Stimulated activated CD8-positive, alpha-beta memory T cell treated with anti-CD3 and anti-CD28 coated beads, Interleukin-2, amount 100 ng/mL, for 1 hour (primary cell): Measurements from ENCODE around the gene HOXC10.

Experiments
- DNase-seq, 2 donors: peaks; one replicate each; pipeline ENCODE4 v3.0.0-alpha.2; 2020; ENCODE audit warnings: low read depth in 2 of 2

The HOXC10 gene

GRCh38 chr12:53984901-53985691, at the start of gene HOXC10:
Gene HOXC10 (plus strand): TSS chr12:53985146. CDS start chr12:53985260, 114 bp downstream.
- DNase-seq = peak; percentile 29 to 65

DNA sequence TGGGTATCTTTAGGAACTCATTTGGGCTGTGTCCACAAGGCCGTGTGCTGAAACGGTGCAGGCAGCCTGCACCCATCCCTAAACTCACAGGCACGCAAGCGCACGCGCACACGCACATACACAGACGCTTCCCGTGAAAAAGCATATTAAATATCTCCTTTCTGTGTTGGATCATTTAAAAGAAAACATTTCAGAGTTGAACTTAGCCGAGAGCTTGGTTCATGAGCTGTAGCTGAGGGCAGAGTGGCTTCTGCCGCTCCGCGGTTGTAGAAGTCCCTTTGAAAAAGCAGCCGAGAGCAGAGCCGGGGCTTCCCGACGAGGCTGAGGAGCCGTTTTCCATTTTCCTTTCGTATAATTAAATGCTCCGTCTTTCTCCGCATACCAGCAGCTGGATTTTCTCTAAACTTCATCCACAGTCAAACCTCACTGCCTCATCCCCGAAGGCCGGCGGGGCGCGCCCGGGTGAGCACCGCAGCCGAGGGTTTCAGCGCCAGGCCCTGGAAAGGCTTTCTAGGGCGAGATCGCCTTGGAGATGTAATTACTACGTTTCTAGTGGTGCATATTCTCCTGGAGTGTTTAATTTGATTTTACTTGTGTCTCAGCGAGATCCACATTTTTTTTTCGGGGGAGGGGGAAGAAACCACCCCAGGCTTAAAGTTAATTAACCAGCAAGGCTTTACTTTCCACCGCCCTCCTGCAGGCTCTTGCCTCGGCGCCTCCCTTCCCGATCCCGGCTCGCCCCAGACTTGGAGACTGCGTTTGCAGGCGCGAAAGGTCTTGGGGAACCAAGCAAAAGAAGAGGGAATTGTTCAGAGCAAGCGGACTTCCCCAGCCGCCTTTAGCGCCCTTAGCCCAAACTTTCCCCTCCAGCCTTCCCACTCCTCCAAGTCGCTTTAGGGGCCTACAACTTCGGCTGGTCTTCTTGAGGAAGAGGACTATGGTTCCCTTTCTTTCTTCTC, 49.3 kb upstream of the HOXC10 start:
- DNase-seq = no peak

- DNase-seq = no peak
Measured at GRCh38 chr12:53937099-53937498, 47.8 kb upstream of the HOXC10 start.

GRCh38 chr12:53937596-53938325, 47.2 kb upstream of the HOXC10 start:
- no peak for DNase-seq

DNA sequence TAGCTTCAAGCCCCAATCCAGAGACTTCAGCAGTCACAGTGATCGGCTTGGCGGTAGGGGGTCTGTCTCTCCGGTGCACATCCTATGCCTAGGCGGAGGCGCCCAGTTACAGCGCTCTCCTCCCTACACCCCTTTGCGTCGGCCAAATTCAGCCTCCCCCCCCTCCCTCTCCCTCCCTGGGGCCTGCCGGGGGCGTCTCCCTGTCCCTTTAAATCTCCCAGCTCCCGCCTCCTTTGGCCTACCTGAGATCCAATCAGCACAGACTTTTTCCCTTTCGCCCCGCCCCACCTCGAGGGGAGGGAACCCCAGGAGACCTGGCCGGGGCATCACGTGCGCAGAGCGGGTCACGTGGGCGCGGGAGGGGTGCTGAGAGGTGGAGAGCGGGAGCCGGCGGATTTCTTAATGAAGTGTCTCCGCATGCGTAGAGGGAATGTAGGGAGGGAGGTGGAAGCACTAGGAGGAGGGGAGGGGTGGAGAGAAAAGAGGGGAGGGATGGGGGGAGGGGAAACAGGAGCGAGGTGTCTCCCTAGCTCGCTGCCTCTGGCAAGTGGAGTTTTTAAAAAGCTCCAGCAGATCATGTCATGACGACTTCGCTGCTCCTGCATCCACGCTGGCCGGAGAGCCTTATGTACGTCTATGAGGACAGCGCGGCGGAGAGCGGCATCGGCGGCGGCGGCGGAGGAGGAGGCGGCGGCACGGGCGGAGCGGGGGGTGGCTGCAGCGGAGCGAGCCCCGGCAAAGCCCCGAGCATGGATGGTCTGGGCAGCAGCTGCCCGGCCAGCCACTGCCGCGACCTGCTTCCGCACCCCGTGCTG, 46.4 kb upstream of the HOXC10 start, which contains the start of gene HOXC13:
TSS of gene HOXC13 (plus strand) at position 506 of the 815 bp plus-strand sequence. CDS start at position 582, 76 bp downstream.
- no peak for DNase-seq

GRCh38 chr12:53939141-53940108, 45.5 kb upstream of the HOXC10 start:
- no peak for DNase-seq

GRCh38 chr12:53940443-53941014, 44.4 kb upstream of the HOXC10 start:
- no peak for DNase-seq

DNA sequence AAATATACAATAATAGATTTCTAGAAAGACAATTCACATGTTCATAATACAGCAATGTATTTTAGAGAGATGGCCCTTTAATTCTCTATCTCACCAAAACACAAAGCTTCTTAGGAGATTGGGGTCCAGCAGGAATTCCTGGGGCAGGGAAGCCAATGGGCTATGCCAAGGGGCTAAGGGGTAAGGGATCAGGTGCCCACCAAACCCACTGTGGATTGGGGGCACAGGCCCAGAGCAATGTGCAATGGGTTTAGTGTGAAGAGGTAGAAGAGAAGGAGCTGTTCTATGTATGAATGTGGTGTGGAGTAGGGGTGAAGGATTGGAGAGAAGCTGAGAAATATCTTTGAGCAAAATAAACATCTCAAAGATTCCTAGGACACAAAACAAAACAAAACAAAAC, 43.8 kb upstream of the HOXC10 start:
- no peak for DNase-seq

DNA sequence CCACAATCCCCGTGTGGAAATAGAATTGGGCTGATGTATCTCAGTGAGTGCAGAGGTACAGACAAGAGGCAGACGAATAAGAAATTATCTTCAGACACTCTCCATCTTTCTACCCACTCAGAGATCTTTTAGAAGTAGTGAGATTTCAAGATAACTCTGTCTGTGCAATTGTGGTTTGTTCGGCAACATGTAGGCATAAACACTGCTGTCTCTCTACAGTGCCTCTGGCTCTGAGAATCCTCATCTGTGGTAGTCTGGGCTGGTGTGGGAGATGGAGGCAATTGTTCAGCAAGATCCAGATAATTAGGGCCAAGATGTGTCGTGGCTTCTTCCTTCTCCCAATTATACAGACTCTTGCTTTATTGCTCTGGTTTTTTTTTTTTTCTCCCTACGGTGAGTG, 43.2 kb upstream of the HOXC10 start:
- no peak for DNase-seq

DNA sequence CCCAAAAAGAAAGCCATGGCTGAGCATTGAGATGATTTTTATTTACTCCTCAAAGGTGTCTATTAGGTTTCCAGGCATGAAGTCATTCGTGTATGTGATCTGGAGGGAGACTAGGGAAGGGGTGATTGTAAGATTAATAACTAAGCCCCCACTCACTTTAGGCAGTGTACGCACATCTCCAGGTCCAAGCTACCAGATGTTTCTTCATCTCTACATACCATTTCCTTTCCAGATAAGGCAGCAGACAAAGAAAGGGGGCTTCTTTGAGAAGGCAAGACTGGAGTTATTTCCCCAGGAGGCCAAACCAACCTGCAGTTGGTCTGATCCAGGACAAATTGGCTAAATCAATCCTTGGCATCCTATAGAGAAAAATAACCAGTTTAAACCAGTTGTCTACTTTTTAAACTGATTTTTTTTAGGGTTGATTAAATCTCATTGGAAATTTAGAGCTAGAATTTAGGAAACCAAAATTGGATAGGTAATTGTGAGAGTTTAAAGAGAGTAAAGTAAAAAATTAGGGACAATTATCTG, 42.4 kb upstream of the HOXC10 start:
- DNase-seq = no peak

- no peak for DNase-seq
Measured at GRCh38 chr12:53944209-53944608, 40.7 kb upstream of the HOXC10 start.

DNA sequence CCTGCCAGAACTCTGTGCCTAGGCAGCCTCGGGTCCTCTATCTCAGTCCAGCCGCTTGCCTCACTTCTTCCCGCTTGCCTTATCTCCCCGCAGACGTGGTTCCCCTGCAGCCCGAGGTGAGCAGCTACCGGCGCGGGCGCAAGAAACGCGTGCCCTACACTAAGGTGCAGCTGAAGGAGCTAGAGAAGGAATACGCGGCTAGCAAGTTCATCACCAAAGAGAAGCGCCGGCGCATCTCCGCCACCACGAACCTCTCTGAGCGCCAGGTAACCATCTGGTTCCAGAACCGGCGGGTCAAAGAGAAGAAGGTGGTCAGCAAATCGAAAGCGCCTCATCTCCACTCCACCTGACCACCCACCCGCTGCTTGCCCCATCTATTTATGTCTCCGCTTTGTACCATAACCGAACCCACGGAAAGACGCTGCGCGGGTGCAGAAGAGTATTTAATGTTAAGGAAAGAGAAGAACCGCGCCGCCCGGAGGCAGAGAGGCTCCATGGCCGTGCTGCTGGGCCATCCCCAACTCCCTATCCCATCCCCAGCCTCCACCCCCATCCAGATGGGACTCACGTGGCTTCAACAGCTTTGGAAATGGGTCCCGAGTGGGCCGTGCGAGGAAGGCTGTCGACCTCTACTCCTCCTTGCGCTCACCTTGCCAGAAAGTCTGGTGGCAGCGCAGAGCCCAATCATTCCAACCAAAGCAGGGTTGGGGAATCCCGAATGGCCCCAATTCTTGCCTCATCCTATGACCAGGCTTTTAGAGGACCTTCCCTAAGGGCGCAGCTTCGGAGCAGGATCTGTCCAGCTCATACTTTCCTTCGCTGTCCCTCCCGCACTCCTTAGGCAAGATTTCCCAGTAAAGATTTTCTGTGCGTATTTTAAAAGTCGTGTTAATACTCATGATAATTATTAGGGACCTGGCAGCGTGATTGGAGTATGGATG, 39.8 kb upstream of the HOXC10 start:
- no peak for DNase-seq

DNA sequence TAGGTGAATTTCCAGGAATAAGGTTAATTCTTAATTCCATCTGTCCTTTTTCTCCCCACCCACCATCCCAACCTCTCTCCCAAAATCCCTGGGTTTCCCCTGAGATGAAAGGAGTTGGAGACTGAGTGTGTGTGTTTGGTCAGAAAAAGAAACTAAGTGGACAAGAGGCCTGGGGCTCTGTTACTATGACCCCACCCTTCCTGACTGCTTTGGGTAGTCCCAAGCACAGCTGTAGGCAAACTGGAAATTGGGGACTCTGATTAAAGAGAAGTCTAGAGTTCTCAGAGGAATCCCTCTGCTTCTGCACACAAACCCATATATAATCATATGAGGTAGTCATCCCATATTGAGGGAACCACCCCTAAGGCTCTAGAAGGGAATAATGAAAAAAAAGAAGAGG, 37.2 kb upstream of the HOXC10 start:
- DNase-seq = no peak

DNA sequence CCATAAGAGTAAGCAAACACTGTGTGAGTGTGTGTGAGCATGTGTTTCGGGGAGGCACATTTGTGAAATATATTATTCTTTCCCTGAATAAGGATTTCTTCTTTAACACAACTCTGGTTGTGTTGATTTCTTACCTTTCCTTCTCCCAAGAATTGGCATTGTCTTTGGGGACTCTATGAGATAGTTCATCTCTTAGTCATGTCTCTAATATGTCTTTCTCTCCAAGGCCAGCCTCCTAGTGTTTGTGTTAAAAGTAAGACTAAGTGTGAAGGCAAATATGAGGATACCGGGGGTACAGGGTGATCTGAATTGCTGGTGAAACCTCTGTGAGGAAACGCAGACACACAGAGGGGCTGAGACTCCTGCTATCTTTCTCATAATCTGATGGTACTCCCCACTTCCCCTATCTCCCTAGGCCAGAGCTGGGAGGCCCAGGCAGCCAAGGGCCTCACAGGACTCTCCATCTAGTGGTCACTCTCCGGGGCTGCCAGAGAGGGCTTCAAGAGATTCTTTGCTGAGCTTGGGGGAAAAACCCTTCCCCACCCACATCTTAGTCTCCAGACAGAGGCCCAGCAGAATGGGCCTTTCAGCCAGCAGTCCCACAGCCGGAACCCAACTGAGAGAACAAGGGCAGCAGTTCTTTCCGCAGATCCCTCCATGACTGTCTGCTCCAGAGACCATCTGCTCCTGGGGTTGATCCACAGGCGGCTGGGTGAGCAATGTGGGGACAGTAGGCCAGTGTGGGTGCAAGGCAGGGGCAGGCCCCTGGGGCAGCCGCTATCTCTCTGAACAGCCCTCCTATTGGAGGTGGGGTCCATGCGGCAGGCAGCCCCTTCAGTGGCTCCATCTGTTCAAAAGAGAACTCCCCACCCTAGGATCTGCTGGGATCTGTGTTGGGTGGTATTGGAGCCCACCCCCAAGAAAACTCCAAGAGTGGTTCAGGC, 36.0 kb upstream of the HOXC10 start:
- DNase-seq = no peak

DNA sequence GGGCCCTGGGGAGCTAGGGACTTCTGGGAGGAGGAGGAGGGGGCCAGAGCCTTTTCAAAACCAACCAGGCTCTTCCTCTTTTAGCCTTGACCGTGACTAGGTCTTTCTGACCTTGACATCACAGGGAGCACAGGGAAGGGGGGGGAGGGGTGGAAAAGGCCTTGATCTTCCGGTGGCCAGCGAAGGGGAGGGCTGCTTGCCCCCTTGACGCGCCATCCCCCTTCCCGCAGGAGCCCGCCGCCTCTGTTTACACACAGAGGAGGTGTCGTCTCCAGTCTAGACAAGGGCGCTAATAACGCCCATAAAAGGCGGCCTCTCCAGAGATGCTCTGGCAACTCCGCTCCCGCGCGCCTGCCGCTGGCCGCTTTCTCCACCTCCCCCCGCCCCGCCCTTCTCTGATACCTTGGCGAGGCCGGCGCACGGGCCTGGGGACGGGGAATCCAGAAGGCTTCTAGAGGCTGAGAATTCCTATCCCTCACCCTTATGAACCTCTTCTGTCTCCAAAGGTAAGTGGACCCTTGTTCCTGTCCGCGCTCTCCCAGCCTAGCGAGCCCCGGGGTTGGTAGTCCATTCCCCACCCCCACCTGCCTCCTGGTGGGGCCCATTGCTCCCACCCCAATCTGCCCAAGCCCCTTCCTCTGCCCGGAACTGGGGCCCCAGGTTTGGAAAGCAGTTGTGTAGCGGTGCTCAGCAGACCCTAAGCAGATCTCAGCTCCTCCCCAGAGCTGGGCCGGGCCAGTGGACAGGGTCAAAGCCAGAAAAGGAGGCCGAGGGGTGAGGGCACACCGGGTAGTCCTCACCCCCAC, 35.1 kb upstream of the HOXC10 start:
- no peak for DNase-seq

GRCh38 chr12:53950437-53950773, 34.5 kb upstream of the HOXC10 start:
- DNase-seq = no peak
